ENCODE measurements around the gene LCLAT1.

Gene LCLAT1

DNA sequence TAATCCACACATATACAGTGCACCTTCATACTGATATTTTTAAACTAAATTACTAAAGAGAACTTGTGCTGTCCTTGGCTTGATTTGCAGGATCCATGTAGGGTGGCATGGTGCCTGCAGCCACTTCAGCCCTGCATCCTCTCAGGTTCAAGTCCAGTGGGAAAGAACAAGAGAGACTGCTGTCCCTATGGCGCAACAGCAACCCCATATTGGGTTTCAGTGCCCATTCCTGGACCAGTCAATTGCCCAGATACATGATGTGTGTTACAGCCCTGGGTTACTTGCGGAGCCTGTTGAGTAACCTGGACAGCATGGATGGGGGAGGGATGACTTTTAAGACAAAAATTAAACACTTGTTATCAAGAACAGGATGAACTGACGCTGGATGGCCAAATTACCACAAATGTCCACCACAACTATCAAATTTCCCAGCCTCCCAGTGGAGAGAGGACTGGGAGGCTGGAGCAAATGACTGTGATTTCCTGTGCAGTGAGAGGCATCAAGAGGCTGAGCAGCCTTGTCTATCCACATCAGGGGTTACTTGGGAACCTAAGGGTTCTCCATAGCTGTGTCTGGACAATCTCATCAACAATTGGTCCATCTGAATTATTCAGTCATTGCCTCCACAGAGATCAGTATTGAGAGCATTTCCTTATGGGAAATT lies 198.2 kb downstream of the LCLAT1 start:
- no peak for DNase-seq (ENCODE audit: low spot score)

GRCh38 chr2:30645745-30646119 lies 198.7 kb downstream of the LCLAT1 start:
- DNase-seq (ENCODE audit: low spot score) = no peak

GRCh38 chr2:30647752-30648457 lies 200.9 kb downstream of the LCLAT1 start:
- no peak for DNase-seq (ENCODE audit: low spot score)

GRCh38 chr2:30649278-30649677 lies 202.2 kb downstream of the LCLAT1 start:
- peak; percentile 9 for DNase-seq (ENCODE audit: low spot score)

DNA sequence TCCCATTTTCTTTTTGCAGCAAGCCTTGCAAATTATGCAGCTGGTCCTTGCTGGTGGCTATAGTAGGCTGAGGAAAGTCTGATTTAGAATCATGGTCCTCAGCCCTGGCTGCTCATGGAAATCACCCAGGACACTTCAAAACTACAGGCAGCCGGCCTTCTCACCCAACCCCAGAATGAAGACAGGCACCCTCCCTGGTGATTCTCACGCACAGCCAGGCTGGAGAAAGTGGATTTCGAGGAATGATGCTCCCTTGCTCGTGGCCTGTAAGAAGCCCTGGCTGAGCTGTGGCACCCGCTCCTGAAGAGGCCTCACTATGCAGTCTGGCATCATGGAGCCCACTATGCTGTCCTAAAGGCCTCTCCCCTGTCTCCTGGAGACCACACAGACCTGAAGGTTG lies 202.8 kb downstream of the LCLAT1 start:
- DNase-seq (ENCODE audit: low spot score) = no peak

DNA sequence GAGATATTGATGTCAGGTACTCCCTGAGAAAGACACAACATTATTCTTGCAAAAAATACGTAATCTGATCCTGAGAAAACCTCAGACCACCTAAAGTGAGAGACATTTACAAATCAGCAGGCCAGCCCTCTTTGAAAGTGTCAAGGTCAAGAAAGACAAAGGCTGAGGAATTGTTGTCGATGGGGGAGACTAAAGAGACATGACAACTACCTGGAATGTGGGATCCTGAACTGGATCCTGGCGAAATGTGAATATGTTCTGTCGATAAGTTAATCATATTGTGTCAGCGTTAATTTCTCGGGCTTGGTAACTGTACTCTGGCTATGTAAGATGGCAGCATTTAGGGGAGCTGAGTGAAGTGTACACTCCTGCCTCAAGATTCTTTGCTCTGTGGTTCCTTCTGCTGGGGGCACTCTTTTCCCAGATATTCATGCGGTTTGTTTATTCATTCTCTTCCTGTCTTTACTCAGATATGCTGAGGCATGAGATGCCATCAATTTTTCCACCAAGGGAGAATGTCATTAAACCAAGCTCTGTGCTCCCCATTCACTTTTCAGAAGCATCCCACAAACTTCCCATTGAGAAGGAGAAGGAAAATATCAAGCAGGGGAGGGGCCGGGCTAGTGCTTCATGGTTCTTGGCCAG lies 205.3 kb downstream of the LCLAT1 start:
- DNase-seq (ENCODE audit: low spot score) = no peak

- DNase-seq (ENCODE audit: low spot score) = peak; percentile 41
Measured at GRCh38 chr2:30653847-30654246, 206.8 kb downstream of the LCLAT1 start.

DNA sequence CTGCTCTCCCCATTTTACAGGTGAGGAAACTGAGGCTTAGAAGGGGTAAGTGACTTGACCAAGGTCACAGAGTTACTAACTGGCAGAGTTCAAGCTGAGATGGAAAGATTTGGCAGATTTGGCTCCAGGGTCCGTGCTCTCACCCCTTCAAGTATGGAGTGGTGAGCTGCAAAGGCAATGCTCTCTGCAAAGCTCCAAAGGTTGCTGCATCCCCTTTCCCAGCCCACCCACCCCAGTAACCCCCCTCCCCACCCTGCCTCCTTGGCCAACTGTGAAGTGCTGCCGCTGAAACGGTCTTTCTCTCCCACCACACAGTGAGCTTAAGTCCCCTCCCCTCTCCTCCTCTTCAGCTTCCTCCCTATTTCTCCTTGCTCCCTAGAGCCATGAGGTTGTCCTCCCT lies 207.4 kb downstream of the LCLAT1 start:
- no peak for DNase-seq (ENCODE audit: low spot score)

- no peak for DNase-seq (ENCODE audit: low spot score)
Measured at GRCh38 chr2:30655211-30655610, 208.2 kb downstream of the LCLAT1 start.

DNA sequence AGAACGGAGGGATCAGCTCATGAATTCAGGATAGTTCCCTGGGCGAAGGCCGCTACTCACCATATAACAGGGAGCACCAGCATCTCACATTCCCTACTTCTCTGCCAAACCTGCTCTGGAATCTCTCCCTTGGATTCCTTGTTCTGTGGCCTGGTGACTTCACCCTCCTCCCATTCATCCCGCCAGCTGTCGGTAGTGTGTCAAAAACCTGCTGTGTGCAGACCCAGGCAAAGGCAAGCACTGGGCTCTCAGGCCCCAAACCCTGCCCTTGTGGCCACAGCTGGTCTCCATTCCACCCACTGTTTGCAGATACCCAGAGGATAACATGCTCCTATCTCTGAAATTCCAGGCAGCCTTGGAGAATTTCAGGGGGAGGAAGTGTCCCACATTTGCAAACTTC lies 208.6 kb downstream of the LCLAT1 start:
- peak; percentile 36 for DNase-seq (ENCODE audit: low spot score)

GRCh38 chr2:30656079-30656478 lies 209.0 kb downstream of the LCLAT1 start:
- peak; percentile 24 for DNase-seq (ENCODE audit: low spot score)

DNA sequence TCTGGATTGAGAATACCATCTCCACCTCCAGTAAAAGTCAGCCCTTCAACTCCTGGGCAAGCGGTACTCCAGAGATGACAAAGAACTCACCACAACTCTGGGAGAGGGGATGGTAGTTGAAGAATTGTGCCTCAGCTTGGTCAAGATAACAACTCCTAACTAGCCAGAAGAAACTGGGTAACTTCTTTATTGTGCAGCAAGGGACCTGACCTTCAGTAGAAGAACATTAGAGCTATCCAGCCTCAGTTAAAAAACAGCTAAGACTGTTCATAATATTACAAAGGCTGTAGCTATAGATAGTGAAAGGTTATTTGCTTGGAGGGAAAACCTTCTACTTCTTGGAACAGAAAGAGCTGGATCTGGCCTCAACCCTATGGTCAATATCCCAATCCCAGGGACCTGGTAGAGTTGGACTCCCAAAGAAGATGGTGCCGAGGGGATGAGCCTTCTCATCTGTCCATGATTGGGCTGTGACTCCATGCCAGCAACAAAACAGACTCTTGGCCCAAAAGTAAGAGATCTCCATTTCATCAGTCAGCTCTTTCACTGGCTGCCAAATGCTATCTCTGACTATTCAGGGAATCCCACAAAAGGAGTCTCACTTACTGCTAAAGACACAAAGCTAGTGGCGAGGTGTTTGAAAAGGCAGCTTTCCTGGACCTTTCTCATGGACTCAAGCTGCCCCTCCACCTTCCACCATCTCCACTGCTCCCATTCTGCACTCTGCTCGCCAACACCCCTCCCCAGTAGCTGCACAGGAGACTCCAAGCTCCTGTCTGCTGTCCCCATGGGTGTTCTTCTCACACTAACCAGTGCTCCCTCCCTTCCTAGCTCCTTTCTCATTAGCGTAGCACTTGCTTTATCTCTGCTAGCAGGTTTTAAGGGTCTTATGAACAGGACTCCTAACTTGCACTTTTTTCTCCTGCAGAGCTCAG lies 214.4 kb downstream of the LCLAT1 start:
- DNase-seq (ENCODE audit: low spot score) = no peak

- peak; percentile 18 for DNase-seq (ENCODE audit: low spot score)
Measured at GRCh38 chr2:30662268-30663131, 215.5 kb downstream of the LCLAT1 start.

DNA sequence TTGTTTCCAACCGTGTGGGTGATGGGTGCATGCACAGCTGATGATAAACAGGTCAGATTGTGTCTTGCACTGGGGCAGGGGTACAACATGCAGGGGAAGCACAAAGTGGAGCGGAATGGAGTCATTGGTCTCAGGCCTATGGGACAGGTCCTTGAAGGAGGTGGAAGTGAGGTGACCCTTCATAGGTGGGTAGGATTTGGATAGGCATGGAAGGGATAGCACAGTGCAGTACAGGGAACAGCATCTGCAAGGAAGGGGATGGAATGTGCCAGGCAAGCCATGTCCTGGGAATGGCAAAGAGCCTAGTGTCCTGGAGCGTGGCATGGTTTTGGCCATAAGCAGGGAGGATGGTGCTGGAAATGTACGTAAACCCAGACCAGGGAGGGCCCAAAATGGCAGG lies 216.3 kb downstream of the LCLAT1 start:
- DNase-seq (ENCODE audit: low spot score) = no peak

DNA sequence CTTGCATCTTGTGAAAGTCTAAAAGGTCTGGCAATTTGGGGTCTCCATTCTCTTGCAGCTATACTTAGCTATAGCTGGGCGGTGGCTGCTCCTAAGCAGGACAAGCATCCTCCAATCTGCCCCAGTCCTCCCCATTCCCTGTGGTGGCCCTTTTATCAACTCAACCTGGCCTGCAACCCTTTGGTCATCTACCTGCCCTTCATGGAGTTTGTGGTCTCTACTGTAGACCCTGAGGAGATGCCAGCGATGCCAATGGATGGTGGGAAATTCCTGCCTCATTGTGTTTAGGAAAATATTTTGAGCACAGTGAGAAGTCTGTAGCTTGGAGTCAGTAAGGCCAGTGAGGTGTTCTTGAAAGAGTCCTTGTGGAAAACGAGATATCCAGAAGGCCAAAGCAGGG lies 216.8 kb downstream of the LCLAT1 start:
- no peak for DNase-seq (ENCODE audit: low spot score)

DNA sequence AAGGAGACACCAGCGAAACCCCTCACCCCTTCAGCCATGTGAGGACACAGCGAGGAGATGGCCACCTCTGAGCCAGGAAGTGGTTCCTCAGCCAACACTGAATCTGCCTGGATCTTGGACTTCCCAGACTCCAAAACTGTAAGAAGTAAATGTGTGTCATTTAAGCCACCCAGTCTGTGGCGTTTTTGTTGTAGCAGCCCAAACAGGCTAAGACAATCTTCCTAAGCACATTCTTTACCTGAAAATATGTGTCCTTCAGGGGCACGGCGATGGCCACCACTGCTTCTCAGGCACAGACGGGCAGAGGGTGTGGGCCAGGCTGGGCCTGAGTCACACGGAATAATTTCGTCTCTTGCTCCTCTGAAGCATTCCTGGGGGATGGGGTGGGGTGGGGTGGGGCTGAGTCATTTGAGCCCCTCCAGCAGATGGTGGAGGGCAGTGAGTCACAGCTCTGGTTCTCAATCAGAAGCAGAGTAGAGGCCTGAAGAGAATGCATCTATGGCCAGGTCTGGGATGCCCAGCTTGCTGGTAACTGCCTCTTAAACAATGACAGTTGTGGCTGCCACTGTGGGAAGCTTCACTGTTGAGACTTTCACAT lies 217.8 kb downstream of the LCLAT1 start:
- DNase-seq (ENCODE audit: low spot score) = peak; percentile 97

GRCh38 chr2:30665761-30666265 lies 218.8 kb downstream of the LCLAT1 start:
- no peak for DNase-seq (ENCODE audit: low spot score)

GRCh38 chr2:30666266-30666874 lies 219.3 kb downstream of the LCLAT1 start:
- DNase-seq (ENCODE audit: low spot score) = peak; percentile 62

DNA sequence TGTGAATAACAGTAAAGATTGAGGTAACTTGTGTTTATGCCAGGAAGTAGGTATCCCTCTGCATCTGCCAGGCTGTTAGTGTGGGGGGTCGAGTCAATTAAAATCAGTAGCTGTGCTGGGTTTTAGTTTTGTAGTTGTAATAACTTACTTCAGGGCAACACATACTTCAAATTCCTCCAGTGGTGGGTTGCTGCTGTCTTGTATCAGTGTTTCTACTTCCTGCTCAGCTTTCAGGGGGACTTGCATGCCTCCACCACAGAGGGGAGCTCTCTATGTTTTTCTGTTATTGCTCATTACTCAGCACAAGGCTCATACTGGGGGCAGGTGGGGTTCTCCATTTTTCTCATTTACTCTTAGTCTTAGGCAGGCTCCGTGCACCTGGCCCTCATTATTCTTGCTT lies 223.4 kb downstream of the LCLAT1 start:
- DNase-seq (ENCODE audit: low spot score) = no peak

DNA sequence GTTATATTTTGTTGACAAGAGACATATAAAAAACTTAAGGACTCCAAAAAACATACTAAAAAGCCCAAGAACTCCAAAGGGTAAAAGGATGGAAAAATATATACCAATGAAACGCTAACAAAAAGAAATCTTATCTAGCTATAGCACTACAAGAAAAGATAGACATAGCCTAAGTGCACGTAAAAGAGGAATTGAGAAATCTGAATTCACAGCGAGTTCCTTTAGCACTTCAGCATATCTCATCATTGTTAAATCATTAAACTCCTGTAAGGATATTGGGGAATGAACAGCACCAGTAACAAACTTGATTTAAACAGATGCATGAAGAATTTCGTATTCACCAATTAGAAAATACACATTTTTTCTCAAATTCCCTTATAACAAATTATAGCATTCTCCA lies 226.1 kb downstream of the LCLAT1 start:
- DNase-seq (ENCODE audit: low spot score) = no peak
